HL-60/S4 treated with phorbol 12-myristate 13-acetate at 8.2 ng/mL for 4 days and 3 days (cell line): ENCODE results near the gene SLC12A3.

Experiments
- in situ Hi-C: fragments of 300-500 bp; cut with MboI; formaldehyde crosslinking; loops from 2 replicates; pipeline ENCODE4 v1.15.0; 2022; ENCODE audit warnings: low sequenced_read_pairs

Gene SLC12A3

GRCh38 chr16:56864960-56865359, at the start of gene SLC12A3:
SLC12A3 (plus strand) TSS chr16:56865207; CDS start chr16:56865236, 29 bp downstream.
- in situ Hi-C loops: no loop called here

- in situ Hi-C loops: no loop called here
Observed at GRCh38 chr16:56815721-56816120, 49.3 kb upstream of the SLC12A3 start.

- in situ Hi-C loops: no loop called here
Observed at GRCh38 chr16:56817056-56817455, 48.0 kb upstream of the SLC12A3 start.

GRCh38 chr16:56817938-56818337, 47.1 kb upstream of the SLC12A3 start:
- in situ Hi-C loops: no loop called here

GRCh38 chr16:56823081-56823733, 41.8 kb upstream of the SLC12A3 start:
- in situ Hi-C loops: no loop called here

- in situ Hi-C loops: no loop called here
Observed at GRCh38 chr16:56824331-56824730, 40.7 kb upstream of the SLC12A3 start.

GRCh38 chr16:56824804-56825203, 40.2 kb upstream of the SLC12A3 start:
- in situ Hi-C loops: no loop called here

GRCh38 chr16:56825826-56826225, 39.2 kb upstream of the SLC12A3 start:
- in situ Hi-C loops: no loop called here

GRCh38 chr16:56828647-56829046, 36.4 kb upstream of the SLC12A3 start:
- in situ Hi-C loops: no loop called here

GRCh38 chr16:56830669-56831068, 34.3 kb upstream of the SLC12A3 start:
- in situ Hi-C loops: no loop called here

- in situ Hi-C loops: no loop called here
Observed at GRCh38 chr16:56832768-56833167, 32.2 kb upstream of the SLC12A3 start.

- in situ Hi-C loops: no loop called here
Observed at GRCh38 chr16:56833243-56833970, 31.6 kb upstream of the SLC12A3 start.

GRCh38 chr16:56835320-56835719, 29.7 kb upstream of the SLC12A3 start:
- in situ Hi-C loops: no loop called here

- in situ Hi-C loops: no loop called here
Observed at GRCh38 chr16:56836410-56837230, 28.4 kb upstream of the SLC12A3 start.

GRCh38 chr16:56838622-56839337, 26.2 kb upstream of the SLC12A3 start:
- in situ Hi-C loops: no loop called here

GRCh38 chr16:56841233-56841632, 23.8 kb upstream of the SLC12A3 start:
- in situ Hi-C loops: no loop called here

GRCh38 chr16:56841659-56842058, 23.3 kb upstream of the SLC12A3 start:
- in situ Hi-C loops: no loop called here

GRCh38 chr16:56842133-56842532, 22.9 kb upstream of the SLC12A3 start:
- in situ Hi-C loops: no loop called here

- in situ Hi-C loops: no loop called here
Observed at GRCh38 chr16:56844056-56844455, 21.0 kb upstream of the SLC12A3 start.

GRCh38 chr16:56847173-56847910, 17.7 kb upstream of the SLC12A3 start:
- in situ Hi-C loops: no loop called here
